Naive thymus-derived CD4-positive, alpha-beta T cell (primary cell): ENCODE data around the gene RPS6KB2. TPM values are rescaled to one million over a fixed set of nuclear protein-coding genes. Genes with fewer than 3 reads are reported as not detected.
A peak's percentile ranks its signal among the peaks of the same experiment; 100 is the strongest.

Experiments used
- ATAC-seq: fragments of 150-1000 bp; cut with Tn5 transposase; 2 replicates; pipeline ENCODE4 v1.10.0; 2021; ENCODE audit warnings: mild to moderate bottlenecking, moderate library complexity
- CTCF ChIA-PET: fragments of 350-600 bp; sonication (Branson Sonifier 250); formaldehyde crosslinking; loops from one replicate; lab custom pipeline; 2021; ENCODE audit warnings: antibody characterized with exemption; lab: Charles Lee
- POLR2A ChIA-PET: fragments of 350-600 bp; sonication (Branson Sonifier 250); formaldehyde crosslinking; loops from one replicate; lab custom pipeline; 2021; ENCODE audit warnings: antibody characterized with exemption, inconsistent platforms; lab: Charles Lee
- DNase-seq, 9 donors: peaks; one replicate each; pipeline versions ENCODE4 v3.0.0 to v3.0.0-alpha.2; 2020 to 2022; ENCODE audit warnings: mixed read lengths in 1 of 9
- H3K27ac ChIP-seq: one replicate; pipeline ENCODE4 v1.7.0; 2013; ENCODE audit warnings: mild to moderate bottlenecking, low read depth, low read length, moderate library complexity
- H3K27me3 ChIP-seq, 2 donors: one replicate each; pipeline ENCODE4 v1.7.0; 2013; ENCODE audit warnings: low read length in 2 of 2, mild to moderate bottlenecking in 2 of 2, moderate library complexity in 2 of 2; ENCODE audit not compliant: control insufficient read depth in 2 of 2, insufficient read depth in 2 of 2
- H3K36me3 ChIP-seq, 3 experiments: 1 replicate in 2 of 3; 2 replicates in 1 of 3; pipeline ENCODE4 v1.7.0; 2013; ENCODE audit warnings: low read length in 3 of 3, mild to moderate bottlenecking in 3 of 3, moderate library complexity in 1 of 3; ENCODE audit not compliant: insufficient read depth in 3 of 3, control insufficient read depth in 2 of 3
- H3K4me1 ChIP-seq, 2 donors: one replicate each; pipeline ENCODE4 v1.7.0; 2013; ENCODE audit warnings: low read length in 2 of 2, mild to moderate bottlenecking in 2 of 2, moderate library complexity in 1 of 2; ENCODE audit not compliant: control insufficient read depth in 2 of 2, insufficient read depth in 2 of 2
- H3K4me3 ChIP-seq: 2 replicates; pipeline ENCODE4 v1.7.0; 2013; ENCODE audit warnings: mild to moderate bottlenecking, low read length
- H3K9me3 ChIP-seq, 3 experiments: 1 replicate in 2 of 3; 2 replicates in 1 of 3; pipeline ENCODE4 v1.7.0; 2013; ENCODE audit warnings: low read length in 3 of 3; ENCODE audit not compliant: control insufficient read depth in 2 of 3
- H3K27ac Mint-ChIP-seq, 9 donors: one replicate each; pipeline ENCODE4 v1.8.0; 2020 to 2022; ENCODE audit warnings: mixed read lengths in 9 of 9, mild to moderate bottlenecking in 8 of 9, moderate library complexity in 5 of 9, inconsistent platforms in 2 of 9
- H3K27me3 Mint-ChIP-seq, 5 donors: one replicate each; pipeline ENCODE4 v1.8.0; 2021 to 2022; ENCODE audit warnings: mixed read lengths in 5 of 5, mild to moderate bottlenecking in 1 of 5
- H3K36me3 Mint-ChIP-seq, 5 donors: one replicate each; pipeline ENCODE4 v1.8.0; 2020 to 2022; ENCODE audit warnings: mixed read lengths in 5 of 5, mild to moderate bottlenecking in 3 of 5, inconsistent platforms in 1 of 5
- H3K4me1 Mint-ChIP-seq, 7 donors: one replicate each; pipeline ENCODE4 v1.8.0; 2020 to 2022; ENCODE audit warnings: mixed read lengths in 7 of 7, mild to moderate bottlenecking in 3 of 7, inconsistent platforms in 1 of 7
- H3K4me3 Mint-ChIP-seq, 10 donors: one replicate each; pipeline ENCODE4 v1.8.0; 2020 to 2022; ENCODE audit warnings: mild to moderate bottlenecking in 10 of 10, mixed read lengths in 10 of 10, moderate library complexity in 6 of 10, inconsistent platforms in 2 of 10
- H3K9me3 Mint-ChIP-seq, 11 donors: one replicate each; pipeline ENCODE4 v1.8.0; 2020 to 2022; ENCODE audit warnings: mixed read lengths in 11 of 11, mild to moderate bottlenecking in 4 of 11, inconsistent platforms in 1 of 11, moderate library complexity in 1 of 11
- intact Hi-C, 2 donors: fragments of 100-400 bp; cut with micrococcal nuclease; formaldehyde crosslinking; loops; one replicate each; pipeline ENCODE4 v1.15.1; 2023
- polyA plus RNA-seq, 2 donors: library from polyadenylated mRNA; unstranded; fragments of 300-500 nt; fragmentation: Illumina TruSeq; gene quantifications; one replicate each; pipeline ENCODE4 v1.2.3, GENCODE V29; 2021
- total RNA-seq, 6 experiments: library from RNA in 5 of 6; stranded (reverse) in 5 of 6; gene quantifications; 1 replicate in 5 of 6; 2 replicates in 1 of 6; pipeline ENCODE4 v1.2.3 and lab custom pipeline; 2021 to 2026

Gene RPS6KB2
- total and polyA plus RNA-seq, 7 experiments from 2014 or later = 45.2 to 83.9 (median 69.2) TPM

DNA sequence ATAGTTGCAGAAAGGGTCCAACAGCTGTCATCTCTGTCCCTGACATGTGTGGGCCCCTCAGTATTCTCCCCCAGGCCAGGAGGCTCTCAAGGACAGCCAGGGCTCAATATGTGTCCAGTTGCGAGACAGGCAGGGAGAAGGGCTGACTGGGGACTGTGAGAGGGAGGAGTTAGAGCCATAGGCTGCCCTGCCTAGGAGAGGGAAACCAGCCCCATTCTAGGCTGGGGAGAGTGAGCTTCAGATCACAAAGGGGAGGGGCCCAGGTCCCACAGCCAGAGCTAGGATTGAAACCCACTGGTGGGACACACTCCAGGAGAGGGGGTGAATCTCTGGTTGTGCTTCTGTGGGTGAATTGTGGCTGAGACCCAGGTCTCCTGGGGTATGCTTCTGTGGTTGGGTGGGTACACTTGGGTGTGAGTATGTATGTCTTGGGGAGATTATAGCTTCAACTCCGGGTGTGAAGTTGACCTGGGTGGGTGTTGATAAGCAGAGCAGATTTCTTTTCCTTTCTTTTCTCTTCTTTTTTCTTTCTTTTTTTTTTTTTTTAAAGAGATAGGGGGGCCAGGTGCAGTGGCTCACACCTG lies 14.9 kb upstream of the RPS6KB2 start:
- no peaks in the 10 kb centered on the region for H3K9me3 ChIP-seq
- H3K4me3 ChIP-seq = no peak overlapping the region
- intact Hi-C loops = no loop called here
- H3K27ac ChIP-seq = peak overlapping the region; percentile 35
- H3K27me3 ChIP-seq = no peaks in the 10 kb centered on the region
- Mint-ChIP-seq H3K4me3 (peak overlapping the region in 9 of 10 donors; percentile 45 to 100 (median 61)), H3K4me1 (peaks cover 42 to 92% (median 70%) of the 10 kb centered on the region in 7 donors), H3K36me3 (peaks cover 0 to 19% (median 2%) of the 10 kb centered on the region in 5 donors), H3K27ac (peak overlapping the region; percentile 31 to 92 (median 75)), H3K9me3 (no peaks in the 10 kb centered on the region), H3K27me3 (peaks cover 0 to 23% (median 0%) of the 10 kb centered on the region in 5 donors)
- ATAC-seq (no peak), DNase-seq (no peak)
- H3K36me3 ChIP-seq = peaks cover 0 to 5% (median 0%) of the 10 kb centered on the region in 3 experiments
- peaks cover 84 to 92% of the 10 kb centered on the region in 2 donors for H3K4me1 ChIP-seq
- ChIA-PET POLR2A (interaction anchor here (0.6 to 31.8 kb wide), 15 partner anchors 7 to 145 kb away, joined by 3 to 1530 read pairs (median 7); partner anchors contain the start of genes AIP, PITPNM1, POLD4 and PPP1CA), CTCF (interaction anchor here (1.3 to 2.5 kb wide), 3 partner anchors 11 to 26 kb away, joined by 4 to 21 read pairs (median 5); partner anchors contain the start of genes PPP1CA, PTPRCAP and TBC1D10C)

DNA sequence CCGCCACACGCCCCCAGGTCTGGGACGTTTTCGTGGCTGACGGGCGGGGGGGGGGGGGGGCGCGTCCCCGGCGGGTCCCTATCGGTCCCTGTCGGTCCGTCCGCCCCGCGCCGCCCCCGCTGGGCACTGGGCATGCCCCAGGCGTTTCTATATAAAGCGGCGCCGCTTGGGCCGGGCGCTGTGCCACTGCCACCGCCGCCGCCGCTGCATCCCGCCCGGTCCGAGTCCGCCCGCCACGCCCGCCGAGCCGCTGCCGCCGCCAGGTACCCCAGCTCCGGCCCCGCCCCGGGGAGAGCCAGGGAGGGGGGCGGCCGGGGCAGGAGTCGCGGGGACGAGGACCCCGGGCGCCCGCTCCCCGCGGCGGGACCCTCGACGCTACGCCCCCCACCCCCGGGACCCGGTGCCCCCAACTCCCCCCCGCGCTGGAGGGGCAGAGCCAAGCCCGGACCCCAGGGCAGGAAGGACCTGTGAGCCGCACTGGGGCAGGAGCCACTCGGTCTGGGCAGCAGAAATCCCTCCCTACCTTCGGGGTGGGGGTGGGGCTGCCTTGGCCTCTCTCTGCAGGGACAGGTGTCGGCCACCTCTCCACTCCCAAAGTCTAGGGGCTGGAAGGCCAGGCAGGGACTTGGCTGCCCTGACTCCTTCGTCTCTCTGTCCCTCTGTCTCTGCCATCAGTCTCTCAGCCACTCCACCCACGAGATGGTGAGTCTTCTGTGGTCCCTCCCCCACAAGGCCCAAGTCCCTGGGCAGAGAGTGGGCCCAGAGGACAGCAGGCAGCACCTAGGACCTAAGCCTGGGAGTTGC lies 12.6 kb upstream of the RPS6KB2 start, which contains the start of gene CARNS1:
Gene CARNS1 (plus strand): TSS at position 178 of the 804 bp plus-strand sequence. CDS start 522 bp downstream, at position 700.
- Histone ChIP-seq H3K27ac (peak within 1 kb of the TSS; percentile 77), H3K4me3 (peak within 1 kb of the TSS; percentile 46), H3K4me1 (peaks cover 81 to 84% of the 10 kb centered on the region in 2 donors), H3K9me3 (no peaks in the 10 kb centered on the region), H3K27me3 (no peaks in the 10 kb centered on the region), H3K36me3 (no peaks in the 10 kb centered on the region)
- ATAC-seq = no peak
- peaks cover 0 to 9% (median 0%) of the 10 kb centered on the region in 5 donors for H3K36me3 Mint-ChIP-seq
- intact Hi-C loops = no loop called here
- H3K27ac Mint-ChIP-seq = peak within 1 kb of the TSS; percentile 18 to 100 (median 98)
- POLR2A ChIA-PET = interaction anchor here (1.4 to 31.8 kb wide), 6 partner anchors 18 to 92 kb away, joined by 5 to 1530 read pairs (median 132); partner anchors contain the start of genes AIP, CDK2AP2, POLD4 and PPP1CA
- DNase-seq = no peak
- peaks cover 0 to 25% (median 0%) of the 10 kb centered on the region in 5 donors for H3K27me3 Mint-ChIP-seq
- H3K9me3 Mint-ChIP-seq = no peaks in the 10 kb centered on the region
- CTCF ChIA-PET = interaction anchor here (0.6 to 6.0 kb wide), 3 partner anchors 13 to 177 kb away, joined by 3 to 67 read pairs (median 3); partner anchors contain the start of genes PPP1CA, TBC1D10C and TMEM134
- peak within 1 kb of the TSS; percentile 44 to 99 (median 90) for H3K4me3 Mint-ChIP-seq
- peaks cover 43 to 87% (median 67%) of the 10 kb centered on the region in 7 donors for H3K4me1 Mint-ChIP-seq

DNA sequence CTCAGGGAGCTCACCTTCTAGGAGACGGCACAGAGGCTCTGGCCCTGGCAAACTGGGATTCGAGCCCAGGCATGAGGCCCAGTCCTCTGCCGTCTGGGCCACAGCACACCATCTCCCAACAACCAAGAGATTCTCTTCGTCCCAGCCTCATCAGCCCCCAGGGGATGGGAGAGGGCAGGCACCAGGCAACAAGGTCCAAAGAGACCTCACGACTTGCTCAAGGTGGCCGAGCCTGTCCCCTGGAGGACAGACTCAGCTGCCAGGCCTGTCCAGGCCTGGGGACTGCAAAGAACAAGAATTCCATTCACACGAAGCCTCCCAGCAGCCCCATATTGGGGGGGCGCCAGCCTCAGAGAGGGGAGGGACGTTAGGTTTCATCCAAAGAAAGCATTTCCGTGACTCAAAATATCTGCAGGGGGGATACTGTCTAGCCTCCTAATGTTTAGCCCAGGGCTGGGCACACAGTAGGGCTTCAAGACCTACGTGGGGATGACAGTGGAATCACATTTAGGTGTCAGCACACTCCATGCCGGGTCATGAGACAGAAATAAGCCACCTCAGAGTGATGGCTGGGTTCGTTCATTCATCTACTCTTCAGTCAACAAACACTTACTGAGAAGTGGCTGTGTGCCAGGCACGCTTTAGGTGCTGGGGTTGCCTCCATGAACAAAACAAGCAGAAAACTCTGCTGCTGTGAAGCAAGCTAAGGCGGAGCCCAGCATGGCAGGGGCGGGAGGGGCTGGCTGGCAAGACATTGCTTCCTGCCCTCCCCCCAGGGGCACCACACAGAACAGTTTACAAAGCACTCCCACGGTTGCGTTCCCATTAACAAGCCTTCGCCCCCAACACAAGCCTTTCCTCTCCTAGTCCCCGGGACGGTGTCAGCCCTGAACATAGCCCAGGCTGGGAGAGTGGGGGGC lies 11.6 kb upstream of the RPS6KB2 start:
- no peaks in the 10 kb centered on the region for H3K9me3 ChIP-seq
- DNase-seq (peak in 8 of 9 donors; percentile 61 to 95 (median 92)), ATAC-seq (peak; percentile 71)
- Mint-ChIP-seq H3K4me1 (peaks cover 39 to 82% (median 62%) of the 10 kb centered on the region in 7 donors), H3K4me3 (peak overlapping the region; percentile 51 to 96 (median 90)), H3K9me3 (no peaks in the 10 kb centered on the region), H3K27me3 (peaks cover 0 to 25% (median 0%) of the 10 kb centered on the region in 5 donors), H3K27ac (peak overlapping the region; percentile 42 to 100 (median 98)), H3K36me3 (peaks cover 0 to 6% (median 0%) of the 10 kb centered on the region in 5 donors)
- peak overlapping the region; percentile 46 for H3K4me3 ChIP-seq
- ChIA-PET POLR2A (interaction anchor here (0.6 to 31.8 kb wide), 14 partner anchors 17 to 147 kb away, joined by 3 to 1530 read pairs (median 5); partner anchors contain the start of genes AIP, CABP4, CDK2AP2 and CORO1B), CTCF (interaction anchor here (0.6 to 6.0 kb wide), 4 partner anchors 14 to 178 kb away, joined by 3 to 67 read pairs (median 5); partner anchors contain the start of genes PPP1CA, RAD9A and TBC1D10C)
- intact Hi-C loops = loop anchor here in 1 of 2 donors (1.0 kb wide), 6 partner anchors 7 to 92 kb away; partner anchors contain the start of genes CDK2AP2, PTPRCAP, RPS6KB2 and TMEM134
- H3K36me3 ChIP-seq = no peaks in the 10 kb centered on the region
- H3K27ac ChIP-seq = peak overlapping the region; percentile 77
- H3K4me1 ChIP-seq = peaks cover 75 to 78% of the 10 kb centered on the region in 2 donors
- H3K27me3 ChIP-seq = no peaks in the 10 kb centered on the region

DNA sequence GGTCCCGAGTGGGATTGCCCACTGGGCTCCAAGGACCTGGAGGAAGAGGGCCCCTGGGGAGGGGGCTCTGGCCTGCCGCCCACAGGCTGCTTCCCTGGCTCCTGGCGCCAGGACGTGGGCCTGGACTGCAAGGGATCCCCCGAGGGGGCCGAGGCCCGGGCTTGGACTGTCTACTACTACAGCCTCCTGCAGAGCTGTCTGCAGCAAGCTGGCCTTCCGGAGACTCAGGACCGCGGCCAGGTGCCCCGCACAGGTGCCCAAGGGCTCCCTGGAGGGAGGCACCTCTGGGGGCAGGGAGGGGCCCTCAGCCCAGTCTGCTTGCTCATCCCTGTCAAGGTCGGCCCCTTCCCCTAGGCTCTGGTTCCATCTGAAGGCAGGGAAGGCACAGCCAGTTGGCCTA lies 10.9 kb upstream of the RPS6KB2 start:
- H3K27ac Mint-ChIP-seq = peak overlapping the region in 8 of 9 donors; percentile 94 to 100 (median 98)
- CTCF ChIA-PET = interaction anchor here (0.8 to 6.0 kb wide), 5 partner anchors 9 to 48 kb away, joined by 3 to 67 read pairs (median 8); partner anchors contain the start of genes PPP1CA, PTPRCAP and TBC1D10C
- intact Hi-C loops = loop anchor here in 1 of 2 donors (1.0 kb wide), 6 partner anchors 8 to 91 kb away; partner anchors contain the start of genes CDK2AP2, PTPRCAP, RPS6KB2 and TMEM134
- H3K9me3 Mint-ChIP-seq = no peaks in the 10 kb centered on the region
- H3K36me3 Mint-ChIP-seq = peaks cover 0 to 6% (median 0%) of the 10 kb centered on the region in 5 donors
- ATAC-seq = no peak
- POLR2A ChIA-PET = interaction anchor here (0.6 to 31.8 kb wide), 18 partner anchors 16 to 148 kb away, joined by 3 to 1530 read pairs (median 6); partner anchors contain the start of genes AIP, CABP4, CDK2AP2 and CORO1B
- H3K4me1 ChIP-seq = peaks cover 68 to 71% of the 10 kb centered on the region in 2 donors
- H3K27me3 Mint-ChIP-seq = peaks cover 0 to 25% (median 0%) of the 10 kb centered on the region in 5 donors
- H3K4me3 Mint-ChIP-seq = peak overlapping the region in 9 of 10 donors; percentile 81 to 96 (median 89)
- peaks cover 37 to 76% (median 55%) of the 10 kb centered on the region in 7 donors for H3K4me1 Mint-ChIP-seq
- DNase-seq = no peak
- no peaks in the 10 kb centered on the region for H3K27me3 ChIP-seq
- peak overlapping the region; percentile 77 for H3K27ac ChIP-seq
- H3K9me3 ChIP-seq = no peaks in the 10 kb centered on the region
- H3K4me3 ChIP-seq = peak overlapping the region; percentile 46
- no peaks in the 10 kb centered on the region for H3K36me3 ChIP-seq
